ENCODE results near the gene LRRC45. TPM values are rescaled to one million over a fixed set of nuclear protein-coding genes. Genes with fewer than 3 reads are reported as not detected.

LRRC45 gene
- total and polyA plus RNA-seq, 2 donors (not counting 3 experiments of a cell fraction or from before 2014, with no cell fraction given), result 7.6 to 22.9 TPM

DNA sequence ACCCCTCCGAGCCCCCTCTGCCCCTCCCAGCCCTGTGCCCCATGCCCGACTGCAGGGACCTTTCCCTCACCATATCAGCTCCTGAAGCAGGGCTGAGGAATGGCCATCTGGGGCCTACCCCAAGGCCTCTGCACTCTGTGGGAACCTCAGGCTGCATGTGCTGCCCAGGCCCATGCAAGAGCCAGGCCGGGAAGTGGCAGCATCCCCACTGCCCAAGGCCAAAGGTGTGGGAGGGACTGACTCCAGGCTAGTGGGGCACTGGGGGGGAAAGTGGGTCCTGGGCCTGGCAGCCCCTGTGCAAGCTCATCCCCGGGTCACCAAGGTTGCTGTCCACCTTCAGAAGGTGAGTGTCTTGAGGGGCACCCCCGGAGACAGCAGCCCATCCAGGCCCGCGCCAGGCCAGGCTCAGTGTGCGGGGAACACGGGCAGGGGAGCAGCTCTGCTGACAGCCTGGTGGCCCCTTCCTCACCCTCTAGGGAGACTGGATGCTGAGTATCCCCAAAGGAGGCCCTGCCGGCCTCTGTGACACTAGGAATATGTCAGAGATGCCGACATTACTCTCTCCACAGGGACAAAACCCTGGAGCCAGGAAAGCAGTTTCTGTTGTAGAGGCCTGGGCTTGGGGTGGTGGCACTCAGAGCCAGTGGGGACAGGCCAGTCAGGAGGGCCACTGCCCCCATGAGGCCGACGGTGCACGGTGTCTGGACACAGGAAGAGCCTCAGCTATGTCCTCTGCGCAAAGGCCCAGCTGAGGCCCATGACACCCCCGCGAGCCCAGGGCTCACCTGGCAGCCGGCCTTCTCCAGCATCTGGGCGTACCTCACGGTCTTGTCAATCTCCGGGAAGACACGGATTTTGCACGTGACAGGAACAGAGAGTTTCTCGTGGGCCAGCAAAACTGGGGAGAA lies 39.2 kb downstream of the LRRC45 start:
- ChIA-PET POLR2A (no interaction called here), CTCF (interaction anchor here (1.0 kb wide), 1 partner anchor 103 kb away, joined by 3 read pairs; no protein-coding TSS in a partner anchor)
- intact Hi-C loops (cut with micrococcal nuclease), result no loop called here
- DNase-seq (ENCODE audit: low read depth, low spot score) (no peak), FAIRE-seq (no peak)
- Histone ChIP-seq H4K20me1 (replicated peaks; ENCODE audit: control insufficient read depth, extremely low read depth, insufficient read depth, low read length) (no peaks in the 10 kb centered on the region), H3K79me2 (ENCODE audit: control insufficient read depth, insufficient read depth, low read length) (peaks cover 14% of the 10 kb centered on the region), H3K36me3 (ENCODE audit: control insufficient read depth in 2 of 2, extremely low read depth in 1 of 2, insufficient read depth in 2 of 2, low read length in 2 of 2) (peaks cover 0 to 34% of the 10 kb centered on the region in 2 experiments), H2AFZ (ENCODE audit: low read depth, low read length) (no peak overlapping the region), H3K4me1 (ENCODE audit: control insufficient read depth, extremely low read depth, insufficient read depth, low read length) (peaks cover 15% of the 10 kb centered on the region), H3K4me2 (ENCODE audit: insufficient read depth, low read length) (no peak overlapping the region), H3K27me3 (ENCODE audit: control insufficient read depth in 2 of 2, insufficient read depth in 2 of 2, low read length in 2 of 2) (no peaks in the 10 kb centered on the region), H3K9me3 (replicated peaks; ENCODE audit: control insufficient read depth, insufficient read depth, low read length) (no peaks in the 10 kb centered on the region), H3K27ac (ENCODE audit: insufficient read depth, low read depth, low read length) (no peak overlapping the region), H3K9ac (replicated peaks; ENCODE audit: extremely low read depth, insufficient read depth, low read length) (no peak overlapping the region), H3K4me3 (replicated peaks in 1 of 3; ENCODE audit: insufficient read depth in 1 of 3, low read depth in 1 of 3, low read length in 3 of 3) (no peak overlapping the region), H3K9me1 (replicated peaks; ENCODE audit: control insufficient read depth, extremely low read depth, insufficient read depth, low read length) (no peaks in the 10 kb centered on the region)
- TF ChIP-seq, protein P1, sequence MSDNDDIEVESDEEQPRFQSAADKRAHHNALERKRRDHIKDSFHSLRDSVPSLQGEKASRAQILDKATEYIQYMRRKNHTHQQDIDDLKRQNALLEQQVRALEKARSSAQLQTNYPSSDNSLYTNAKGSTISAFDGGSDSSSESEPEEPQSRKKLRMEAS (IDR thresholded peaks at IDR 0.05; ENCODE audit: insufficient read depth, insufficient read length), result no peak
- TF ChIP-seq EZH2 (IDR thresholded peaks at IDR 0.05; ENCODE audit: borderline replicate concordance, low read depth, low read length, severe bottlenecking), result no peak
- no peak for TF ChIP-seq GATA2 (IDR thresholded peaks at IDR 0.05; ENCODE audit: insufficient read depth, insufficient read length, low read depth, low read length)
- TF ChIP-seq POLR2AphosphoS5 (IDR thresholded peaks at IDR 0.05; ENCODE audit: insufficient read depth, low read depth, low read length), result no peak
- no peak for TF ChIP-seq MYC (IDR thresholded peaks at IDR 0.05; ENCODE audit: low read depth, low read length)
- TF ChIP-seq POLR2A (IDR thresholded peaks at IDR 0.05; ENCODE audit: low read depth, low read length), result no peak
- no peak for TF ChIP-seq JUN (IDR thresholded peaks at IDR 0.05; ENCODE audit: borderline replicate concordance, insufficient read depth, insufficient read length, low read depth)
- TF ChIP-seq, protein P2, sequence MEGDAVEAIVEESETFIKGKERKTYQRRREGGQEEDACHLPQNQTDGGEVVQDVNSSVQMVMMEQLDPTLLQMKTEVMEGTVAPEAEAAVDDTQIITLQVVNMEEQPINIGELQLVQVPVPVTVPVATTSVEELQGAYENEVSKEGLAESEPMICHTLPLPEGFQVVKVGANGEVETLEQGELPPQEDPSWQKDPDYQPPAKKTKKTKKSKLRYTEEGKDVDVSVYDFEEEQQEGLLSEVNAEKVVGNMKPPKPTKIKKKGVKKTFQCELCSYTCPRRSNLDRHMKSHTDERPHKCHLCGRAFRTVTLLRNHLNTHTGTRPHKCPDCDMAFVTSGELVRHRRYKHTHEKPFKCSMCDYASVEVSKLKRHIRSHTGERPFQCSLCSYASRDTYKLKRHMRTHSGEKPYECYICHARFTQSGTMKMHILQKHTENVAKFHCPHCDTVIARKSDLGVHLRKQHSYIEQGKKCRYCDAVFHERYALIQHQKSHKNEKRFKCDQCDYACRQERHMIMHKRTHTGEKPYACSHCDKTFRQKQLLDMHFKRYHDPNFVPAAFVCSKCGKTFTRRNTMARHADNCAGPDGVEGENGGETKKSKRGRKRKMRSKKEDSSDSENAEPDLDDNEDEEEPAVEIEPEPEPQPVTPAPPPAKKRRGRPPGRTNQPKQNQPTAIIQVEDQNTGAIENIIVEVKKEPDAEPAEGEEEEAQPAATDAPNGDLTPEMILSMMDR (IDR thresholded peaks at IDR 0.05; ENCODE audit: extremely low read depth in 1 of 2, insufficient read depth in 1 of 2, low read depth in 1 of 2, low read length in 2 of 2), result no peak
- dilution Hi-C loops (cut with MboI; ENCODE audit: extremely low pct_ligation_motif_present, low sequenced_read_pairs), result no loop called here
- BruUV-seq (replicated peaks), result no TSS peak

Measured in endothelial cell of umbilical vein (primary cell).